Measurements from ENCODE around the gene ST3GAL5. TPM values are rescaled to one million over a fixed set of nuclear protein-coding genes. Genes with fewer than 3 reads are reported as not detected.

ST3GAL5 gene
- total RNA-seq, 1 experiment from 2014 or later: 110 TPM

- H3K9me3 ChIP-seq (replicated peaks): no peaks in the 10 kb centered on the region
- H3K4me1 ChIP-seq: peaks cover 19% of the 10 kb centered on the region
- no peak for DNase-seq
- H3K27ac ChIP-seq: peak overlapping the region; percentile 81
- H3K36me3 ChIP-seq: no peaks in the 10 kb centered on the region
- H3K27me3 ChIP-seq: no peaks in the 10 kb centered on the region
- H3K4me3 ChIP-seq: no peak overlapping the region; the same call in 1 of the 2 replicates
These were observed 78.2 kb downstream of the ST3GAL5 start for GRCh38 chr2:85810371-85811179.

- Histone ChIP-seq H3K27me3 (no peaks in the 10 kb centered on the region), H3K9me3 (replicated peaks) (no peaks in the 10 kb centered on the region), H3K27ac (no peak overlapping the region), H3K4me1 (peaks cover 37% of the 10 kb centered on the region), H3K36me3 (no peaks in the 10 kb centered on the region), H3K4me3 (no peak overlapping the region)
- DNase-seq: no peak
These were observed 81.0 kb downstream of the ST3GAL5 start for GRCh38 chr2:85807756-85808155.

- Histone ChIP-seq H3K27me3 (no peaks in the 10 kb centered on the region), H3K36me3 (no peaks in the 10 kb centered on the region), H3K27ac (no peak overlapping the region), H3K4me3 (no peak overlapping the region), H3K9me3 (replicated peaks) (0 out of 2 replicates have a peak, but pooled peaks cover 2% of the 10 kb centered on the region), H3K4me1 (peaks cover 41% of the 10 kb centered on the region)
- no peak for DNase-seq
These were observed 82.3 kb downstream of the ST3GAL5 start for GRCh38 chr2:85806358-85807118.

DNA sequence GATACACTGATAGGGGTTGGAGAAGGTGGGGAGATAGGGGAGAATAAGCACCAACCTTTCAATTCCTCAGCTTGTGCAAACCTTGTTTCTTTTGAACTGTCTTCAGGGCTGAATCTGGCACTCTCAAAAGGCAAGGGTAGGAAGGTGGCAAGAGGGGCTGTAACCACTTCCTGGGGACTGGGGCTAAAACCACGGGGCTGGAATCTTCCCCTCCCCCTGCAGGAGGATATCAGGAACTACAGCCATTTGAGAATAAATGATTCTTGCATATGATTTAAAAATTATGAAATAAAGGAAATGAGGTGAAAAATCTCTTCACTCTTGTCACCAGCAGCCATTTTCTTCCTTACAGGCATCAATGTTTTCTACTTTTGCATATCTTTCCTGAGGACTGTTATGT, 84.2 kb downstream of the ST3GAL5 start:
- DNase-seq: peak; percentile 63 to 81
- no peaks in the 10 kb centered on the region for H3K27me3 ChIP-seq
- no peak overlapping the region for H3K4me3 ChIP-seq
- no peak overlapping the region for H3K27ac ChIP-seq
- 0 out of 2 replicates have a peak, but pooled peaks cover 4% of the 10 kb centered on the region for H3K9me3 ChIP-seq (replicated peaks)
- no peaks in the 10 kb centered on the region for H3K36me3 ChIP-seq
- H3K4me1 ChIP-seq: peaks cover 28% of the 10 kb centered on the region

- Histone ChIP-seq H3K9me3 (replicated peaks) (0 out of 2 replicates have a peak, but pooled peaks cover 4% of the 10 kb centered on the region), H3K27ac (no peak overlapping the region), H3K27me3 (no peaks in the 10 kb centered on the region), H3K4me1 (peaks cover 28% of the 10 kb centered on the region), H3K4me3 (no peak overlapping the region), H3K36me3 (no peaks in the 10 kb centered on the region)
- DNase-seq: peak in 1 of 2 experiments; percentile 4
These were observed 84.9 kb downstream of the ST3GAL5 start for GRCh38 chr2:85803704-85804425.

- Histone ChIP-seq H3K27me3 (no peaks in the 10 kb centered on the region), H3K27ac (peak overlapping the region; percentile 23; the same call in 1 of the 2 replicates), H3K4me1 (peaks cover 37% of the 10 kb centered on the region), H3K4me3 (no peak overlapping the region), H3K36me3 (no peaks in the 10 kb centered on the region), H3K9me3 (replicated peaks) (0 out of 2 replicates have a peak, but pooled peaks cover 4% of the 10 kb centered on the region)
- DNase-seq: peak; percentile 42 to 70
These were observed 86.3 kb downstream of the ST3GAL5 start for GRCh38 chr2:85802354-85803103.

DNA sequence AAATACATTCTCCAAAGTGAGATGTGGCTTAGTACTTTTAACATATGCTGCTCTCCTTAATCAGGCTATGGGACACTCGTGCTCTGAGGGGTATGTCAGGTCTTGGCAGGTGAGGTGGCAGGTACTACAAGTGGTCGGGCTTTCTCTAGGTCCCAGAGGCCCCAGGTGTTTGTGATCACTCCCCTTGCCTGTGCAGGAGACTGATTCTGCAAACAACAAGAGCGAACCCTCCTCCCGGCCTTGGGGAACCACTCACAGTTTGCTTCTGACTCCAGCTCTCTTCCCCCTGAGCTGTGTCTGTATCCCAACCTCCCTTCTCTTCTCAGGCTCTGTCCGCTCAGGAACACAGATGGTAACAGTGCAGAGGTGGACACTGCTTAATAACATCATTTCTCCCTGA, 86.9 kb downstream of the ST3GAL5 start:
- peak in 1 of 2 experiments; percentile 2 for DNase-seq
- no peak overlapping the region for H3K27ac ChIP-seq
- no peaks in the 10 kb centered on the region for H3K36me3 ChIP-seq
- H3K27me3 ChIP-seq: no peaks in the 10 kb centered on the region
- H3K4me1 ChIP-seq: peaks cover 43% of the 10 kb centered on the region
- H3K4me3 ChIP-seq: no peak overlapping the region
- H3K9me3 ChIP-seq (replicated peaks): 0 out of 2 replicates have a peak, but pooled peaks cover 4% of the 10 kb centered on the region

- Histone ChIP-seq H3K9me3 (replicated peaks) (0 out of 2 replicates have a peak, but pooled peaks cover 4% of the 10 kb centered on the region), H3K4me3 (no peak overlapping the region), H3K27ac (no peak overlapping the region), H3K36me3 (no peaks in the 10 kb centered on the region), H3K4me1 (peaks cover 53% of the 10 kb centered on the region), H3K27me3 (no peaks in the 10 kb centered on the region)
- DNase-seq: no peak
These were observed 88.2 kb downstream of the ST3GAL5 start for GRCh38 chr2:85800586-85800985.

- H3K9me3 ChIP-seq (replicated peaks): 0 out of 2 replicates have a peak, but pooled peaks cover 4% of the 10 kb centered on the region
- no peak overlapping the region for H3K4me3 ChIP-seq
- H3K4me1 ChIP-seq: peaks cover 59% of the 10 kb centered on the region
- DNase-seq: no peak
- H3K27ac ChIP-seq: no peak overlapping the region
- H3K27me3 ChIP-seq: no peaks in the 10 kb centered on the region
- no peaks in the 10 kb centered on the region for H3K36me3 ChIP-seq
These were observed 89.4 kb downstream of the ST3GAL5 start for GRCh38 chr2:85799215-85799956.

- H3K4me1 ChIP-seq: peaks cover 59% of the 10 kb centered on the region
- H3K4me3 ChIP-seq: no peak overlapping the region
- 0 out of 2 replicates have a peak, but pooled peaks cover 4% of the 10 kb centered on the region for H3K9me3 ChIP-seq (replicated peaks)
- no peaks in the 10 kb centered on the region for H3K36me3 ChIP-seq
- peak overlapping the region; percentile 98 for H3K27ac ChIP-seq
- DNase-seq: peak; percentile 65 to 84
- H3K27me3 ChIP-seq: no peaks in the 10 kb centered on the region
These were observed 90.9 kb downstream of the ST3GAL5 start for GRCh38 chr2:85797921-85798320.

DNA sequence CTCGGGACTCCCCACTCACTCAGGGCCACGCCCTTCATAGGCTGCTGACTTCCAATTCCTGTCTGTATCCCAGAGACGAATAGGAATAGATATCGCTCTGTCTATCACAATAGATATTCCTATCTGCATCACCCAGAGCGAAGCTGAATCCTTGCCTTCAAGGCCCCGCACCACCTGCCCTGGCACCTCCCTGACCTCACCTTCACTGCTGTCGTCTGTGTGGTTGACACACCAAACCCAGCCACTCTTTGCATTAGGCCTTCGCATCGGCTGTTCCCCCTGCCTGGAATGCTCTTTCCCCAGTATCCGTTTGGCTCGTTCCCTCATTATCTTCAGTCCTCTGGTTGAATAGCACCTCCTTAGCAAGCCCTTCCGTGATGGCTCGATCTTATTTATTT, 91.5 kb downstream of the ST3GAL5 start:
- Histone ChIP-seq H3K9me3 (replicated peaks) (0 out of 2 replicates have a peak, but pooled peaks cover 4% of the 10 kb centered on the region), H3K27ac (peak overlapping the region; percentile 98), H3K4me1 (peaks cover 59% of the 10 kb centered on the region), H3K27me3 (no peaks in the 10 kb centered on the region), H3K36me3 (no peaks in the 10 kb centered on the region), H3K4me3 (peak overlapping the region; percentile 44)
- no peak for DNase-seq

GRCh38 chr2:85796341-85797262, 92.2 kb downstream of the ST3GAL5 start:
- DNase-seq: peak; percentile 99 to 100

More at GRCh38 chr2:85796341-85797262, 92.2 kb downstream of the ST3GAL5 start:
- Histone ChIP-seq H3K27ac (peak overlapping the region; percentile 98), H3K36me3 (no peaks in the 10 kb centered on the region), H3K9me3 (replicated peaks) (0 out of 2 replicates have a peak, but pooled peaks cover 3% of the 10 kb centered on the region), H3K4me1 (peaks cover 65% of the 10 kb centered on the region), H3K27me3 (no peaks in the 10 kb centered on the region), H3K4me3 (peak overlapping the region; percentile 44)
